GM18870 (cell line): ENCODE results near the gene MCM8.
"Not testable (repeated sequence)": the region's sequence is repeated elsewhere in the genome, so short reads cannot be mapped to it uniquely, and the experiment has no call there.

Experiments
- ATAC-seq: cut with Tn5 transposase; IDR thresholded peaks from one replicate; pipeline ENCODE4 v1.9.1; 2021; ENCODE audit warnings: moderate library complexity; ENCODE audit not compliant: unreplicated experiment

Gene MCM8

GRCh38 chr20:5999783-6000182 is 49.3 kb downstream of the MCM8 start:
- no peak for ATAC-seq

GRCh38 chr20:6000871-6001270 is 50.4 kb downstream of the MCM8 start:
- ATAC-seq: no peak

DNA sequence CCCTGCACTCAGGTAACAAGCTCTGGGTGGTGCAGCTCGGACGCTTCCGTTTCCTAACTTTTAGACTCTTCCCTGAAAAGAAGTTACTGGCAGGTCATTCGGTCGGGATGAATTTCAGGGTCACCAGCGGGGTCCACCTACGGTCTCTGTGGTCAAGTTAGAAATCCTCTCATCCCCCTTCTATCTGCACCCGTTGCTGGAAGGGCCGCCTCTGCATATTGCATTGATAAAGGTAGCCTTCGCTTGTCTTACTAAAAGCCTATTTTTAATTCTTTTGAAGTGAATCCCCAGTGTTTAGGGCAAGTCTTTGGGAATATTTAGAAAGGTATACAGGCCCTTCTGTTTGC is 56.1 kb downstream of the MCM8 start:
- no peak for ATAC-seq

GRCh38 chr20:6007094-6007528 is 56.7 kb downstream of the MCM8 start:
- no peak for ATAC-seq

DNA sequence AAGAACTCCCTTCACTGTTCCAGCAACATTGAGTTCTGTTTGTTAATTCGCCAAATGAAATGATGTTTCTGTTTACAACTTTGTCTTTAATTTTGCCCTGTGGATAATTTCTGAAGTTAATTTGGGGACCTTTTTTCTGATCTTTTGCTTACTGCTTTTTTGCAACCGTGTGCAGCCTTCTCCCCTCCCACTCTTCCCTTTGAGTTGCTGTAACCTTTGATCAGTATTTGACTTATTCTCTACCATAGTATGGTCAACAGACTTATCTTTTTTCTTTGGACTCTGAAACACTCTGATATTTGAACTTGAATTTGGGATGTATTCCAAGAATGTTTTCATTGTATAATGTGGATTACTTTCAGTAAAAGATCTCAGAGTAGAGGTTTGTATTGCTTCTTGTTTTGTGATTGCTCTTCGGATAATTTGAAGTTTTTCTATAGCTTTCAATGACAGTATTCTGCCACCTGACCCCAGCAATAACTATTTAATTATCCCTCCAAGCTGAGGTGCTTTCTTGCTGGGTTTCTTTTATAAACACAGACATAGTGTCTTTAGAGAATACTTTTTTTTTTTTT is 57.2 kb downstream of the MCM8 start:
- ATAC-seq: no peak

DNA sequence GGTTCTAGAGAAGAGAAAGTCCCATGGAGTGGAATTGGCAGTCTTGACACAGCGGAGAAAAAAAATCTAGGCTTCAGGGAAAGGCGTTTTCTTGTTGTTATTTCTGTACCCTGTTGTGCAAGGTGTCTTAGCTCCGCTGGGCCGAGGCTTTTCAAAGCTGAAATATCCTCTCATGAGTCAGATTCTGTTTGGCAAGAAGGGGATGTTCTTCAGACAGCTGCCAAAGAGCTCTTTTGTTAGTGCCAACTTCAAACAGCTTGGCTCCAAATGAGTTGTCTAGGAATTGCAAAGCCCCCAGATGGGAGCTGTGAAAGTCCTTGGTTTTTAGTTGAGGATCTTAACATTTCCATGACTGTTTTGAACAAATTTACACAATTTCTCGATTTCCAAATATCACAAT is 57.8 kb downstream of the MCM8 start:
- ATAC-seq: no peak

GRCh38 chr20:6012179-6012578 is 61.7 kb downstream of the MCM8 start:
- ATAC-seq: no peak

- no peak for ATAC-seq
Observed at GRCh38 chr20:6014017-6014416, 63.6 kb downstream of the MCM8 start.

- ATAC-seq: no peak
Observed at GRCh38 chr20:6014957-6015356, 64.5 kb downstream of the MCM8 start.

- no peak for ATAC-seq
Observed at GRCh38 chr20:6017467-6017866, 67.0 kb downstream of the MCM8 start.

- no peak for ATAC-seq
Observed at GRCh38 chr20:6017880-6018279, 67.4 kb downstream of the MCM8 start.

DNA sequence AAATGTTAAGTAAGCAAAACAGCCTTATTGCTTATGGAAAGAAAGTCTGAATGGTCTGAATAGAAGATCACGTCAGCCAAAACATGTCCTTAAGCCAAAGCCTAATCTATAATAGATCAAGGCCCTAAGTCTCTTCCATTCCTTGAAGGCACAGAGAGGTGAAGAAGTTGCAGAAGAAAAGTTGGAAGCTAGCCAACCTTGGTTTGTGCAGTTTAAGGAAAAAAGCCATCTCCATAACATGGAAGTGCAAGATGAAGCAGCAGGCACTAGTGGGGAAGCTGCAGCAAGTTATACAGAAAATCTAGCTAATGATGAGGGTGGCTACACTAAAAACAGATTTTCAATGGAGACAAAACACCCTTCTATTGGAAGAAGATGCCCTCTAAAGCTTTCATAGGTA is 74.3 kb downstream of the MCM8 start:
- no peak for ATAC-seq

DNA sequence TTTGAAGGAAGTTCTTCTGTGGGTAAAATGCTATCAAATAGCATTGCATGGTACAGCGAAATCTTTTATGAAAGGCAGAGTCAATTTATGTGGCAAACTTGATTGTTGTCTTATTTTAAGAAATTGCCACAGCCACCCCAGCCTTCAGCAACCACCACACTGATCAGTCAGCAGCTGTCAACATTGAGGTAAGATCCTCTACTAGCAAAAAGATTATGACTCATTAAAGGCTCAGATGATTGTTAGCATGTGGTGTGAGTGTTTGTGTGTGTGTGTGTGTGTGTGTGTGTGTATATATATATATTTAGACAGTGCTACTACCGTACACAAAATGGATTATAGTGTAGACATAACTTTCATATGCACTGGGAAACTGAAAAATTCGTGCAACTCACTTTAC is 75.6 kb downstream of the MCM8 start:
- no peak for ATAC-seq

GRCh38 chr20:6028818-6029217 is 78.4 kb downstream of the MCM8 start:
- no peak for ATAC-seq

DNA sequence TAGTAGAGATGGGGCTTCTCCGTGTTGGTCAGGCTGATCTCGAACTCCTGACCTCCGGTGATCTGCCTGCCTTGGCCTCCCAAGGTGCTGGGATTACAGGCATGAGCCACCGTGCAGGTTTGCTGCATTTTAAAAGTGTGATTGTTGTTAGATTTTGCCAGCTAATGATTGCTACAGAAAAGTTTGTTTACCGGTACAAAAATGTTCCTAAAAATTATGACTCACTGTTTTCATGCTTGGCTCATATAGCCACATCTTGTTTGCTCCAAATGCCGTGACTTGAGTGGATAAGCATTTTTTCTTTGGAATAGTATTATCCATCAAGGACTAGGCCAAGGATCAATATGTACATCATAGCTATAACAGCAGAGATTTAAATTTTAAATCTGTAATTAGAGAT is 79.1 kb downstream of the MCM8 start:
- no peak for ATAC-seq

DNA sequence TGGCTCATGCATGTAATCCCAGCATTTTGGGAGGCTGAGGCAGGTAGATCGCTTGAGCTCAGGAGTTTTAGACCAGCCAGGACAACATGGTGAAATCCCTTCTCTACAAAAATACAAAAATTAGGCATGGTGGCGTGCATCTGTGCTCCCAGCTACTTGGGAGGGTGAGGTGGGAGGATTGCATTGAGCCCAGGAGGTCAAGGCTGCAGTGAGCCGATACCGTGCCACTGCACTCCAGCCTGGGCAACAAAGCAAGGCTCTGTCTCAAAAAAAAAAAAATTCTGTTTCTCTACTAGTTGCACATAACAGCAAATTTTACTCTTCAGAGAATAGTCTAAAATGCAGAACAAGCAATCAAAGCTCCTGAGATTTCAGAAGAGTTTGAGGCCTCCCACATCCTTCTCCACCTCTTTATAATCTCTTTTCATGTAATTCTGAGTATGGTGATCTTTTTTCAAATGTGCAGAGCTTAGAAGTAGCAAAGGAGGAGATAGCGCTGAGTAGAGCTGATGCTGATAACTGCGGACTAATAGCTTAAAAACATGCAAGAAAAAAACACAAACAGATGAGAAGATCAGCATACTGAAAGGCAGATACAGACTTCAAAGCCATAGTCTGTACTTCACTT is 80.1 kb downstream of the MCM8 start:
- ATAC-seq: no peak

GRCh38 chr20:6032907-6033306 is 82.5 kb downstream of the MCM8 start:
- ATAC-seq: not testable (repeated sequence)

DNA sequence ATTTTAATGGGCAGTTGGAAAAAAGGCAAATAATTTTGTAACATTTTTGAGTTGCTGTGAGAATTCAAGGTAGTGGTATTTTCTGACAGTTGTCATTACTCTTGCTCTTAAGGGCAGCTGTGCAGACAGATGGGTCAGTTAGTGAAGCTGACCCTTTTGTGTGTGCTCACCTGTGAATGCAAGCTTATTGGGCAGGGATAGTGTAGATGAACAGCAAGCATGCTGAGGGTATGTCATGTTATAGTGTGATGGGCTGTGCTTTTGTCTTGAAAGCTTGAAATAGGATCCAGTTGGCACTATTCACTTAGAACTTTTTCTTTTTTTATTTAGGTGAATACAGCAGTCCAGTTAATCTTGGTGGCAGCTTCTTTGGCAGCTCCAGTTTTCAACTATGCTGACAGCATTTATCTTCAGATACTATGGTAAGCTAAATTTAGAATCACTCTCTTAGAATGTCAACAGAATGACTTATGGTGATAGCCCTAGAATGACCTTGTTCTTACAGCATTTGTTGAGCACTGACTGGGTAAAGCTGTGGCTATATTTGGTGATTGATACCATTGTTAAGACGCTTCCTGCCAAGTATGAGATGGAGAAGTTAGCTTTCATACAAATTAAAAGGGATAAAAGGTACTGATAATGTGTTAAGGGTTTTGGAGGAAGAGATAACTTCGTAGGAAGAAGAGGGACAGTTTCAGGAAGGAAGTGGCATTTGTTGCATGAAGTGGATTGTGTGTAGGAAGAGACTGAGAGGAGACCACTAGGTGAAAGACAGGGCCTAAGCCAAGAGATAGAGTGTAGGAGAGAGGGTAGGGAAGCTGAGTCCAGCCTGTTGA is 83.9 kb downstream of the MCM8 start:
- no peak for ATAC-seq

DNA sequence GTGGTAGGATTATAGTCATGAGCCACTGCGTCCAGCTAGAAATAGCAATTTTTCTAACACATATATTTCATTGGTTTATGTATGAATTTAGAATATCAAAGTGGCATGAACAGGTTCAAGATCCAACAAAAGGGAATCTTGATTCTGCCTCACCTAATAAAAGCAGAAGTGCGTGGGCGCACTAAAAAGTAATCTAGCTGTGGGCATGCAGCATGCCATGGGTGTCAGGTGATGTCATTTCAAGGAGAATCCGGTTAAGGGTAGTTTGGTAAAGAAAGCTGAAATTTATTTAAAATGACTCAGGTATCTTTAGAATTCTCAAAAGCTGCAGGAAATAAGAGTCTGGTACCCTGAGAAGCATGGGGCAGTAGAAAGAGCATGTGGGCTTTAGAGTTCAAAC is 85.8 kb downstream of the MCM8 start:
- ATAC-seq: no peak

GRCh38 chr20:6037082-6037481 is 86.6 kb downstream of the MCM8 start:
- no peak for ATAC-seq

- ATAC-seq: no peak
Observed at GRCh38 chr20:6038256-6038655, 87.8 kb downstream of the MCM8 start.

GRCh38 chr20:6039766-6040165 is 89.3 kb downstream of the MCM8 start:
- no peak for ATAC-seq
